Lower leg skin (tissue), 3 donors: ENCODE measurements around the gene SLC25A2.

Experiments
- CTCF ChIP-seq, 3 donors: fragments of 450-650 bp; IDR thresholded peaks; one replicate each; pipeline ENCODE4 v1.5.1; 2016; ENCODE audit warnings: antibody characterized with exemption in 3 of 3, mild to moderate bottlenecking in 3 of 3, moderate library complexity in 2 of 3
- POLR2A ChIP-seq, 2 donors: fragments of 450-650 bp; IDR thresholded peaks; one replicate each; pipeline ENCODE4 v1.6.1; 2016 to 2017; ENCODE audit warnings: antibody characterized with exemption in 2 of 2, mild to moderate bottlenecking in 1 of 2, moderate library complexity in 1 of 2

GRCh38 chr5:141258948-141259347, 44.9 kb downstream of the SLC25A2 start:
- TF ChIP-seq POLR2A (IDR thresholded peaks at IDR 0.05) (no peak), CTCF (IDR thresholded peaks at IDR 0.05) (no peak)
